ENCODE measurements around the gene MRPL27.

GRCh38 chr17:50325906-50326305 is 47.1 kb downstream of the MRPL27 start:
- TF ChIP-seq, protein P1, sequence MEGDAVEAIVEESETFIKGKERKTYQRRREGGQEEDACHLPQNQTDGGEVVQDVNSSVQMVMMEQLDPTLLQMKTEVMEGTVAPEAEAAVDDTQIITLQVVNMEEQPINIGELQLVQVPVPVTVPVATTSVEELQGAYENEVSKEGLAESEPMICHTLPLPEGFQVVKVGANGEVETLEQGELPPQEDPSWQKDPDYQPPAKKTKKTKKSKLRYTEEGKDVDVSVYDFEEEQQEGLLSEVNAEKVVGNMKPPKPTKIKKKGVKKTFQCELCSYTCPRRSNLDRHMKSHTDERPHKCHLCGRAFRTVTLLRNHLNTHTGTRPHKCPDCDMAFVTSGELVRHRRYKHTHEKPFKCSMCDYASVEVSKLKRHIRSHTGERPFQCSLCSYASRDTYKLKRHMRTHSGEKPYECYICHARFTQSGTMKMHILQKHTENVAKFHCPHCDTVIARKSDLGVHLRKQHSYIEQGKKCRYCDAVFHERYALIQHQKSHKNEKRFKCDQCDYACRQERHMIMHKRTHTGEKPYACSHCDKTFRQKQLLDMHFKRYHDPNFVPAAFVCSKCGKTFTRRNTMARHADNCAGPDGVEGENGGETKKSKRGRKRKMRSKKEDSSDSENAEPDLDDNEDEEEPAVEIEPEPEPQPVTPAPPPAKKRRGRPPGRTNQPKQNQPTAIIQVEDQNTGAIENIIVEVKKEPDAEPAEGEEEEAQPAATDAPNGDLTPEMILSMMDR (conservative IDR thresholded peaks at IDR 0.05 in 1 of 2, IDR thresholded peaks at IDR 0.05 in 1 of 2; ENCODE audit: extremely low read depth in 1 of 2, insufficient read depth in 1 of 2, low read depth in 1 of 2, low read length in 2 of 2): no peak
- TF ChIP-seq EZH2 (IDR thresholded peaks at IDR 0.05; ENCODE audit: borderline replicate concordance, low read length): no peak

Measured in mammary epithelial cell (primary cell).